Gastroesophageal sphincter (tissue), 4 donors: ENCODE measurements around the gene UBE2J2. TPM values are rescaled to one million over a fixed set of nuclear protein-coding genes. Genes with fewer than 3 reads are reported as not detected.

Source experiments
- ATAC-seq: fragments of 150-250 bp; one replicate; pipeline ENCODE4 v1.9.1; 2016; ENCODE audit warnings: mild to moderate bottlenecking, moderate library complexity
- H3K27ac ChIP-seq, 4 donors: fragments of 200-600 bp; sonication (generic) in 3 of 4; 1 replicate in 3 of 4; 2 replicates in 1 of 4; pipeline ENCODE4 v1.5.1; 2016 to 2019
- H3K27me3 ChIP-seq: fragments of 200-600 bp; sonication (generic); one replicate; pipeline ENCODE4 v1.5.1; 2019
- H3K36me3 ChIP-seq, 2 donors: fragments of 200-600 bp; sonication (generic); one replicate each; pipeline ENCODE4 v1.5.1; 2019; ENCODE audit warnings: control low read depth in 1 of 2
- H3K4me1 ChIP-seq, 3 donors: fragments of 200-600 bp; sonication (generic); 1 replicate in 2 of 3; 2 replicates in 1 of 3; pipeline ENCODE4 v1.5.1; 2016 to 2019; ENCODE audit warnings: control low read depth in 2 of 3
- H3K4me3 ChIP-seq, 2 donors: fragments of 200-600 bp; sonication (generic); one replicate each; pipeline ENCODE4 v1.5.1; 2019; ENCODE audit warnings: mild to moderate bottlenecking in 1 of 2, moderate library complexity in 1 of 2
- H3K9me3 ChIP-seq, 3 donors: fragments of 200-600 bp; sonication (generic); one replicate each; pipeline ENCODE4 v1.5.1; 2017 to 2019; ENCODE audit warnings: control low read depth in 2 of 3
- EP300 ChIP-seq: sonication (generic); formaldehyde crosslinking; IDR thresholded peaks from one replicate; pipeline ENCODE4 v1.6.1; 2017; ENCODE audit warnings: antibody characterized with exemption, mild to moderate bottlenecking
- POLR2A ChIP-seq, 2 donors: fragments of 450-650 bp; IDR thresholded peaks; one replicate each; pipeline ENCODE4 v1.6.1; 2017; ENCODE audit warnings: antibody characterized with exemption in 2 of 2, mild to moderate bottlenecking in 2 of 2, moderate library complexity in 1 of 2
- POLR2AphosphoS5 ChIP-seq: sonication (generic); formaldehyde crosslinking; IDR thresholded peaks from one replicate; pipeline ENCODE4 v1.6.1; 2017; ENCODE audit warnings: antibody characterized with exemption
- WGBS, 2 donors: methylation state at CpG; one replicate each; pipeline ENCODE4 v1.1.5; 2018; ENCODE audit warnings: low coverage in 1 of 2; 5-methylcytosine and 5-hydroxymethylcytosine counted together
- total RNA-seq, 4 donors: library from RNA; depleted of rRNA; stranded (reverse); fragments of >200 nt; gene quantifications; one replicate each; pipeline ENCODE4 v1.1.0, GENCODE V29; 2016
- TF ChIP-seq, protein P1 (sequence below), 4 experiments: fragments of 200-600 bp in 2 of 4; fragments of 450-650 bp in 2 of 4; sonication (generic) in 1 of 4; IDR thresholded peaks; one replicate each; pipeline ENCODE4 v1.5.1; 2017 to 2019; ENCODE audit warnings: antibody characterized with exemption in 4 of 4, mild to moderate bottlenecking in 2 of 4, moderate library complexity in 2 of 4

UBE2J2 gene
- total RNA-seq, 4 donors from 2014 or later = 28.1 to 47.0 (median 37.9) TPM

DNA sequence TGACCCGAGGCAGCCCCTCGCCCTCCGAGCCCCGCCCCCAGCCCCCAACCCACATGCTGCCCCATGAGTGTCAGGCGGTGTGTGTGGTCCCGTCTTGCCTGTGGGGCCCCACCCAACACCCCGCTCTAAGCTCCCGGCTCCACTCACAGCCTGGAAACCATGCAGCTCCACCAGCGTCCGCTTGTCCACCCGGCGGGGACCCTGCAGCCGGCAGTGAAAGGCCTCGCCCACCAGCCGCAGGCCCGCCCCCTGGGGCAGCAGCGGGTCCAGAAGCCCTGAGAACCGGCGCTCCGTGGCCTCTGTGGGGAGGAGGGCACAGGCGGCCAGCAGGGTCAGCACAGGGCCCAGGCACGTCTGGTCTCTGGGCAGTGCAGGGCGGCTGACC is 29.9 kb downstream of the UBE2J2 start:
- H3K4me3 ChIP-seq = no peak overlapping the region
- no peak for ATAC-seq
- no CpG with 5 or more reads among the region's 23 CpGs for WGBS, 2 donors
- peaks cover 0 to 25% of the 10 kb centered on the region in 2 donors for H3K36me3 ChIP-seq
- no peaks in the 10 kb centered on the region for H3K9me3 ChIP-seq
- no peak overlapping the region for H3K27ac ChIP-seq
- TF ChIP-seq POLR2AphosphoS5 (no peak), EP300 (no peak), POLR2A (IDR thresholded peaks at IDR 0.05) (no peak)
- TF ChIP-seq, protein P1, sequence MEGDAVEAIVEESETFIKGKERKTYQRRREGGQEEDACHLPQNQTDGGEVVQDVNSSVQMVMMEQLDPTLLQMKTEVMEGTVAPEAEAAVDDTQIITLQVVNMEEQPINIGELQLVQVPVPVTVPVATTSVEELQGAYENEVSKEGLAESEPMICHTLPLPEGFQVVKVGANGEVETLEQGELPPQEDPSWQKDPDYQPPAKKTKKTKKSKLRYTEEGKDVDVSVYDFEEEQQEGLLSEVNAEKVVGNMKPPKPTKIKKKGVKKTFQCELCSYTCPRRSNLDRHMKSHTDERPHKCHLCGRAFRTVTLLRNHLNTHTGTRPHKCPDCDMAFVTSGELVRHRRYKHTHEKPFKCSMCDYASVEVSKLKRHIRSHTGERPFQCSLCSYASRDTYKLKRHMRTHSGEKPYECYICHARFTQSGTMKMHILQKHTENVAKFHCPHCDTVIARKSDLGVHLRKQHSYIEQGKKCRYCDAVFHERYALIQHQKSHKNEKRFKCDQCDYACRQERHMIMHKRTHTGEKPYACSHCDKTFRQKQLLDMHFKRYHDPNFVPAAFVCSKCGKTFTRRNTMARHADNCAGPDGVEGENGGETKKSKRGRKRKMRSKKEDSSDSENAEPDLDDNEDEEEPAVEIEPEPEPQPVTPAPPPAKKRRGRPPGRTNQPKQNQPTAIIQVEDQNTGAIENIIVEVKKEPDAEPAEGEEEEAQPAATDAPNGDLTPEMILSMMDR (IDR thresholded peaks at IDR 0.05) = no peak
- H3K4me1 ChIP-seq = peaks cover 0 to 16% (median 0%) of the 10 kb centered on the region in 3 donors
- H3K27me3 ChIP-seq = peaks cover 72% of the 10 kb centered on the region

DNA sequence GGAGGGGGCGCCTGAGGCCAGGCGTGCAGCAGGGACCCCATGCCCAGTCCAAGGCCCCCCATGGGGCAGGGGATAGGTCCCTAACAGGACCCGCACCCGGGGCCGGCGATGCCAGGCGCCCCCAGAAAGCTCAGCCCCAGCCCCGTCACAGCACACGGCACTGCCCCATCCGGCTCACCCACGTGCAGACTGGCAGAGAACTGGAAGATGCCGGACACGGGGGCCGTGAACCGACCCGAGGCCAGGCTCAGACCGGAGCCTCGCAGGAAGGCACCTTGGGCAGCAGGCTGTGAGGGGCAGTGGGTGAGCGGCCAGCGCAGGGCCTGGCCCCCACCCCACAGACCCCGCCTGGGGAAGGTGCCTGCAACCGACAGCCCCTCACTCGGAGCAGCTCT is 30.4 kb downstream of the UBE2J2 start:
- Histone ChIP-seq H3K36me3 (peaks cover 0 to 25% of the 10 kb centered on the region in 2 donors), H3K9me3 (no peaks in the 10 kb centered on the region), H3K4me1 (peaks cover 0 to 16% (median 0%) of the 10 kb centered on the region in 3 donors), H3K4me3 (no peak overlapping the region), H3K27me3 (peaks cover 73% of the 10 kb centered on the region), H3K27ac (no peak overlapping the region)
- no CpG with 5 or more reads among the region's 23 CpGs for WGBS, 2 donors
- no peak for TF ChIP-seq POLR2A (IDR thresholded peaks at IDR 0.05)
- TF ChIP-seq, protein P1 (IDR thresholded peaks at IDR 0.05) = no peak
- TF ChIP-seq POLR2AphosphoS5 = no peak
- ATAC-seq = no peak

DNA sequence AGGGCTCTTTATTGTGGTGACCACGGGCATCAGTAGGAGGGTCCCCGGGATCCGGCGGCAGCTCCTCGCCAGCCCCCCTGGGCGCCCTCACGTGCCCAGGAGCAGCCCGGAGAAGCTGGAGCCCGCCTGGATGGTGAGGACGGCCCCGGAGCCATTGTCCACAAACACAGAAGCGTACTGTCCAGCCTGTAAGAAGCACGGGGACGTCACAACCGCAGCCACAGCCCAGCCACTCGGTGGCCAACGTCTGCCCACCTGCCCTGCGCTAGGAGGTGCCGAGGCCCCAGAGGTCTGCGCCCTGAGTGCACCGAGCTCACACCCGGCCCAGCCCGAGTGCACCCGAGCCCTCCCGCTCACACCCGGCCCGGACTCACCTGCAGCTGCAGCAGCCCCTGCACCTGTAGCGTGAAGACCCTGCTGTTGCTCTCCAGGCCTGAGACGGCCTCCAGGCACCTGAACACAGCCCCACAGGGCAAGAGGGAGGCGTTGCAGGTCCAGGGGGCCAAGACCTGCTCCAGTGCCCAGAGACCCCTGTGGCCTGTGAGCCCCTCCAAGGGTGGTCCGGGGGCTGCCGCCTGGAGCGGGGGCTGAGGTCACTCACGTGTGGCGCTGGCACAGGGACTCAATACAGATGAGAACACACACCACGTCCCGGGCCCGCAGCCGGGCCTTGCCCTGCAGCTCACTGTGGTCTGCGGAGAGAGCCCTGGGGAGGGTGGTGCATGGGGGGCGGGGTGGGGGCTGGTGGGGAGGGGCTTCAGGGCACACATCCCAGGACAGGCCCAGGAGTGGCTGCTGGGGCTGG is 31.0 kb downstream of the UBE2J2 start:
- Histone ChIP-seq H3K4me1 (peaks cover 0 to 19% (median 4%) of the 10 kb centered on the region in 3 donors), H3K27ac (no peak overlapping the region), H3K9me3 (no peaks in the 10 kb centered on the region), H3K4me3 (no peak overlapping the region), H3K36me3 (peaks cover 0 to 25% of the 10 kb centered on the region in 2 donors), H3K27me3 (peaks cover 73% of the 10 kb centered on the region)
- no peak for ATAC-seq
- no peak for TF ChIP-seq POLR2AphosphoS5
- TF ChIP-seq, protein P1 (IDR thresholded peaks at IDR 0.05) = no peak
- TF ChIP-seq POLR2A (IDR thresholded peaks at IDR 0.05) = no peak
- no peak for TF ChIP-seq EP300
- WGBS, 2 donors = no CpG with 5 or more reads among the region's 41 CpGs

DNA sequence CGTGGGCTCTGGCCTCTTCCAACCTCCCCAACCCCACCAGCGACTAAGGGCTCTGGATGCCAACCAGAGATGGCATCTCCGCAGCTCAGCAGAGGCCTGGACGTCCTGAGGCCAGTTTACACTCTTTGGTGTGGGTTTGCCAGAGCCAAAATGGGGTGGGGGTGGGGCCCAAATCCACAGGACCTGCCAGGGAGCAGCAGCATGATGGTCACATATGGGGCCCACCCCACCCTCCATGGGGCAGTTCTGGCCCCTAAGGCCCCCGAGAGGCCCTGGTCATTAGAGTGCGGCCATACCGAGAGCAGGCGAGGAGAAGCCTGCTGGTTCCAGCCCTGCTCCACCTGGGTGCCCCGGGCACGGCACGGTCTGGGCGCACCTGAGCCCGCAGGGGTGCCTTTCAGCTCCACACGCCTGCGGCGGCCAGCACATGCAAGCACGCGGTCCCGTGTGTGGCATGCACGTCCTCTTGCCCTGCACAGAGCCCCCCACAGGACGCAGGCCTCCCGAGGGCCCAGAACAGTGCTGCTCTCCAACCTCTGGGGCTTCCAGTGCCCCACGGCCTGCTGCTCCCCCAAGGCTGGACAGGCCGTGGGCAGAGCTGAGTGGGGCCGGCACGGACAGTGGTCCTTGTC is 31.9 kb downstream of the UBE2J2 start:
- Histone ChIP-seq H3K27me3 (peaks cover 69% of the 10 kb centered on the region), H3K27ac (no peak overlapping the region), H3K4me1 (peaks cover 0 to 22% (median 6%) of the 10 kb centered on the region in 3 donors), H3K4me3 (no peak overlapping the region), H3K9me3 (no peaks in the 10 kb centered on the region), H3K36me3 (peaks cover 0 to 25% of the 10 kb centered on the region in 2 donors)
- no CpG with 5 or more reads among the region's 26 CpGs for WGBS, 2 donors
- no peak for ATAC-seq
- TF ChIP-seq POLR2A (IDR thresholded peaks at IDR 0.05) (no peak), POLR2AphosphoS5 (no peak), EP300 (no peak)
- TF ChIP-seq, protein P1 (IDR thresholded peaks at IDR 0.05) = no peak
